WTC11 (cell line): ENCODE data around the gene RNF148. TPM values are rescaled to one million over a fixed set of nuclear protein-coding genes. Genes with fewer than 3 reads are reported as not detected.

Source experiments
- FOXJ3 ChIP-seq: sonication (generic); formaldehyde crosslinking; IDR thresholded peaks from 2 replicates; pipeline ENCODE4 v1.9.0; 2021; ENCODE audit warnings: missing genetic modification reagents, mild to moderate bottlenecking, borderline replicate concordance
- JUN ChIP-seq: sonication (generic); formaldehyde crosslinking; IDR thresholded peaks from 2 replicates; pipeline ENCODE4 v1.8.0; 2023; ENCODE audit warnings: mild to moderate bottlenecking, missing genetic modification reagents
- NFYB ChIP-seq: sonication (generic); formaldehyde crosslinking; conservative IDR thresholded peaks from 2 replicates; pipeline ENCODE4 v1.8.0; 2022; ENCODE audit warnings: low read depth, missing genetic modification reagents
- OVOL2 ChIP-seq: fragments of 250-450 bp; sonication (Bioruptor Pico); IDR thresholded peaks from 2 replicates; pipeline ENCODE4 v1.9.0; 2021; ENCODE audit warnings: mild to moderate bottlenecking, borderline replicate concordance
- ZNF317 ChIP-seq: sonication (generic); formaldehyde crosslinking; IDR thresholded peaks from 2 replicates; pipeline ENCODE4 v1.8.1; 2023; ENCODE audit warnings: low read depth, mild to moderate bottlenecking, moderate library complexity, missing genetic modification reagents, borderline replicate concordance
- ZNF671 ChIP-seq: fragments of 250-450 bp; sonication (Bioruptor Pico); IDR thresholded peaks from 2 replicates; pipeline ENCODE4 v1.8.0; 2021; ENCODE audit warnings: mild to moderate bottlenecking
- total RNA-seq: library from RNA; stranded (reverse); gene quantifications from 3 replicates; pipeline ENCODE4 v1.2.3, GENCODE V29; 2021
- TF ChIP-seq, protein P1 (sequence below): sonication (generic); formaldehyde crosslinking; IDR thresholded peaks from 2 replicates; pipeline ENCODE4 v1.8.0; 2022; ENCODE audit warnings: missing genetic modification reagents
- TF ChIP-seq, protein P2 (sequence below): sonication (generic); formaldehyde crosslinking; IDR thresholded peaks from 2 replicates; pipeline ENCODE4 v1.8.1; 2022; ENCODE audit warnings: mild to moderate bottlenecking, moderate library complexity, missing genetic modification reagents
- TF ChIP-seq, protein P3 (sequence below): sonication (generic); formaldehyde crosslinking; IDR thresholded peaks from 2 replicates; pipeline ENCODE4 v1.8.1; 2022; ENCODE audit warnings: low read depth, missing genetic modification reagents, borderline replicate concordance
- TF ChIP-seq, protein P4 (sequence below): sonication (generic); formaldehyde crosslinking; IDR thresholded peaks from 2 replicates; pipeline ENCODE4 v1.8.0; 2023; ENCODE audit warnings: missing genetic modification reagents, mild to moderate bottlenecking, borderline replicate concordance
- TF ChIP-seq, protein P5 (sequence below): sonication (generic); formaldehyde crosslinking; IDR thresholded peaks from 2 replicates; pipeline ENCODE4 v1.8.1; 2023; ENCODE audit warnings: mild to moderate bottlenecking, missing genetic modification reagents, moderate library complexity
- TF ChIP-seq, protein P6 (sequence below): sonication (generic); formaldehyde crosslinking; IDR thresholded peaks from 2 replicates; pipeline ENCODE4 v1.8.1; 2022; ENCODE audit warnings: low read depth, mild to moderate bottlenecking, moderate library complexity, missing genetic modification reagents, borderline replicate concordance
- TF ChIP-seq, protein P7 (sequence below): sonication (generic); formaldehyde crosslinking; IDR thresholded peaks from 2 replicates; pipeline ENCODE4 v1.8.0; 2022; ENCODE audit warnings: mild to moderate bottlenecking, missing genetic modification reagents

The RNF148 gene
- total RNA-seq, 1 experiment from 2014 or later = 0.17 TPM

DNA sequence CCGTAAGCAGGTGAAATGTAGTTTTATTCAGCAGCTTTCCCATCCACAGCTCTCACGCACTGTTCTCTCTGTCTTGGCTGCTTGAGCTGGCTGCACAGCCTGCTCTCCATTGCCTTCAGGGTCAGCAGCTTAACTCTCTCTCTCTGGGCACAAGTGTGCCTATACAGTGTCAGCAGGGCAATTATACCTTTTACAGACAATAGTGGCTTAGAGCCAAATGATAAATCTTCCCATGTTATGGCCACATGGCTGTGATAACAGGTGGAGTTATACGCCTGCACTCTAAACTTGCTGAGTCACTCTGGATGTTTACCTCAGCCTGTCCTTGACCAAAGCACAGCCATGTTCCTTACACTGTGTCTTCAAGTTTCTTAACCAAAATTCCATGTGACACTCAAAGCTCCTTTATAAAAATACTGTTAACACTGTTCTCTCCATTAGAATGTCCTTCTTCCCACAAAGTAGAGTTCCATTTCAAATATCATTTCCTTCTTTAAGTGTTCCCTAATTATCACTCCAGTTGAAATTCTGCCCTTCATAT, 9.9 kb downstream of the RNF148 start (continued):
- TF ChIP-seq, protein P1, sequence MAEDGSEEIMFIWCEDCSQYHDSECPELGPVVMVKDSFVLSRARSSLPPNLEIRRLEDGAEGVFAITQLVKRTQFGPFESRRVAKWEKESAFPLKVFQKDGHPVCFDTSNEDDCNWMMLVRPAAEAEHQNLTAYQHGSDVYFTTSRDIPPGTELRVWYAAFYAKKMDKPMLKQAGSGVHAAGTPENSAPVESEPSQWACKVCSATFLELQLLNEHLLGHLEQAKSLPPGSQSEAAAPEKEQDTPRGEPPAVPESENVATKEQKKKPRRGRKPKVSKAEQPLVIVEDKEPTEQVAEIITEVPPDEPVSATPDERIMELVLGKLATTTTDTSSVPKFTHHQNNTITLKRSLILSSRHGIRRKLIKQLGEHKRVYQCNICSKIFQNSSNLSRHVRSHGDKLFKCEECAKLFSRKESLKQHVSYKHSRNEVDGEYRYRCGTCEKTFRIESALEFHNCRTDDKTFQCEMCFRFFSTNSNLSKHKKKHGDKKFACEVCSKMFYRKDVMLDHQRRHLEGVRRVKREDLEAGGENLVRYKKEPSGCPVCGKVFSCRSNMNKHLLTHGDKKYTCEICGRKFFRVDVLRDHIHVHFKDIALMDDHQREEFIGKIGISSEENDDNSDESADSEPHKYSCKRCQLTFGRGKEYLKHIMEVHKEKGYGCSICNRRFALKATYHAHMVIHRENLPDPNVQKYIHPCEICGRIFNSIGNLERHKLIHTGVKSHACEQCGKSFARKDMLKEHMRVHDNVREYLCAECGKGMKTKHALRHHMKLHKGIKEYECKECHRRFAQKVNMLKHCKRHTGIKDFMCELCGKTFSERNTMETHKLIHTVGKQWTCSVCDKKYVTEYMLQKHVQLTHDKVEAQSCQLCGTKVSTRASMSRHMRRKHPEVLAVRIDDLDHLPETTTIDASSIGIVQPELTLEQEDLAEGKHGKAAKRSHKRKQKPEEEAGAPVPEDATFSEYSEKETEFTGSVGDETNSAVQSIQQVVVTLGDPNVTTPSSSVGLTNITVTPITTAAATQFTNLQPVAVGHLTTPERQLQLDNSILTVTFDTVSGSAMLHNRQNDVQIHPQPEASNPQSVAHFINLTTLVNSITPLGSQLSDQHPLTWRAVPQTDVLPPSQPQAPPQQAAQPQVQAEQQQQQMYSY = no peak
- TF ChIP-seq, protein P2, sequence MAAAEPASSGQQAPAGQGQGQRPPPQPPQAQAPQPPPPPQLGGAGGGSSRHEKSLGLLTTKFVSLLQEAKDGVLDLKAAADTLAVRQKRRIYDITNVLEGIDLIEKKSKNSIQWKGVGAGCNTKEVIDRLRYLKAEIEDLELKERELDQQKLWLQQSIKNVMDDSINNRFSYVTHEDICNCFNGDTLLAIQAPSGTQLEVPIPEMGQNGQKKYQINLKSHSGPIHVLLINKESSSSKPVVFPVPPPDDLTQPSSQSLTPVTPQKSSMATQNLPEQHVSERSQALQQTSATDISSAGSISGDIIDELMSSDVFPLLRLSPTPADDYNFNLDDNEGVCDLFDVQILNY (CRISPR knock-in tag) = no peak
- TF ChIP-seq, protein P3, sequence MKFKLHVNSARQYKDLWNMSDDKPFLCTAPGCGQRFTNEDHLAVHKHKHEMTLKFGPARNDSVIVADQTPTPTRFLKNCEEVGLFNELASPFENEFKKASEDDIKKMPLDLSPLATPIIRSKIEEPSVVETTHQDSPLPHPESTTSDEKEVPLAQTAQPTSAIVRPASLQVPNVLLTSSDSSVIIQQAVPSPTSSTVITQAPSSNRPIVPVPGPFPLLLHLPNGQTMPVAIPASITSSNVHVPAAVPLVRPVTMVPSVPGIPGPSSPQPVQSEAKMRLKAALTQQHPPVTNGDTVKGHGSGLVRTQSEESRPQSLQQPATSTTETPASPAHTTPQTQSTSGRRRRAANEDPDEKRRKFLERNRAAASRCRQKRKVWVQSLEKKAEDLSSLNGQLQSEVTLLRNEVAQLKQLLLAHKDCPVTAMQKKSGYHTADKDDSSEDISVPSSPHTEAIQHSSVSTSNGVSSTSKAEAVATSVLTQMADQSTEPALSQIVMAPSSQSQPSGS = no peak
- TF ChIP-seq, protein P4, sequence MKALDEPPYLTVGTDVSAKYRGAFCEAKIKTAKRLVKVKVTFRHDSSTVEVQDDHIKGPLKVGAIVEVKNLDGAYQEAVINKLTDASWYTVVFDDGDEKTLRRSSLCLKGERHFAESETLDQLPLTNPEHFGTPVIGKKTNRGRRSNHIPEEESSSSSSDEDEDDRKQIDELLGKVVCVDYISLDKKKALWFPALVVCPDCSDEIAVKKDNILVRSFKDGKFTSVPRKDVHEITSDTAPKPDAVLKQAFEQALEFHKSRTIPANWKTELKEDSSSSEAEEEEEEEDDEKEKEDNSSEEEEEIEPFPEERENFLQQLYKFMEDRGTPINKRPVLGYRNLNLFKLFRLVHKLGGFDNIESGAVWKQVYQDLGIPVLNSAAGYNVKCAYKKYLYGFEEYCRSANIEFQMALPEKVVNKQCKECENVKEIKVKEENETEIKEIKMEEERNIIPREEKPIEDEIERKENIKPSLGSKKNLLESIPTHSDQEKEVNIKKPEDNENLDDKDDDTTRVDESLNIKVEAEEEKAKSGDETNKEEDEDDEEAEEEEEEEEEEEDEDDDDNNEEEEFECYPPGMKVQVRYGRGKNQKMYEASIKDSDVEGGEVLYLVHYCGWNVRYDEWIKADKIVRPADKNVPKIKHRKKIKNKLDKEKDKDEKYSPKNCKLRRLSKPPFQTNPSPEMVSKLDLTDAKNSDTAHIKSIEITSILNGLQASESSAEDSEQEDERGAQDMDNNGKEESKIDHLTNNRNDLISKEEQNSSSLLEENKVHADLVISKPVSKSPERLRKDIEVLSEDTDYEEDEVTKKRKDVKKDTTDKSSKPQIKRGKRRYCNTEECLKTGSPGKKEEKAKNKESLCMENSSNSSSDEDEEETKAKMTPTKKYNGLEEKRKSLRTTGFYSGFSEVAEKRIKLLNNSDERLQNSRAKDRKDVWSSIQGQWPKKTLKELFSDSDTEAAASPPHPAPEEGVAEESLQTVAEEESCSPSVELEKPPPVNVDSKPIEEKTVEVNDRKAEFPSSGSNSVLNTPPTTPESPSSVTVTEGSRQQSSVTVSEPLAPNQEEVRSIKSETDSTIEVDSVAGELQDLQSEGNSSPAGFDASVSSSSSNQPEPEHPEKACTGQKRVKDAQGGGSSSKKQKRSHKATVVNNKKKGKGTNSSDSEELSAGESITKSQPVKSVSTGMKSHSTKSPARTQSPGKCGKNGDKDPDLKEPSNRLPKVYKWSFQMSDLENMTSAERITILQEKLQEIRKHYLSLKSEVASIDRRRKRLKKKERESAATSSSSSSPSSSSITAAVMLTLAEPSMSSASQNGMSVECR (CRISPR knock-in tag) = no peak
- TF ChIP-seq, protein P5, sequence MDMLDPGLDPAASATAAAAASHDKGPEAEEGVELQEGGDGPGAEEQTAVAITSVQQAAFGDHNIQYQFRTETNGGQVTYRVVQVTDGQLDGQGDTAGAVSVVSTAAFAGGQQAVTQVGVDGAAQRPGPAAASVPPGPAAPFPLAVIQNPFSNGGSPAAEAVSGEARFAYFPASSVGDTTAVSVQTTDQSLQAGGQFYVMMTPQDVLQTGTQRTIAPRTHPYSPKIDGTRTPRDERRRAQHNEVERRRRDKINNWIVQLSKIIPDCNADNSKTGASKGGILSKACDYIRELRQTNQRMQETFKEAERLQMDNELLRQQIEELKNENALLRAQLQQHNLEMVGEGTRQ (CRISPR knock-in tag) = no peak
- TF ChIP-seq OVOL2 (CRISPR knock-in tag) (no peak), ZNF671 (no peak), NFYB (CRISPR knock-in tag) (no peak), ZNF317 (CRISPR knock-in tag) (no peak), FOXJ3 (CRISPR knock-in tag) (no peak), JUN (CRISPR knock-in tag) (no peak)
- TF ChIP-seq, protein P6, sequence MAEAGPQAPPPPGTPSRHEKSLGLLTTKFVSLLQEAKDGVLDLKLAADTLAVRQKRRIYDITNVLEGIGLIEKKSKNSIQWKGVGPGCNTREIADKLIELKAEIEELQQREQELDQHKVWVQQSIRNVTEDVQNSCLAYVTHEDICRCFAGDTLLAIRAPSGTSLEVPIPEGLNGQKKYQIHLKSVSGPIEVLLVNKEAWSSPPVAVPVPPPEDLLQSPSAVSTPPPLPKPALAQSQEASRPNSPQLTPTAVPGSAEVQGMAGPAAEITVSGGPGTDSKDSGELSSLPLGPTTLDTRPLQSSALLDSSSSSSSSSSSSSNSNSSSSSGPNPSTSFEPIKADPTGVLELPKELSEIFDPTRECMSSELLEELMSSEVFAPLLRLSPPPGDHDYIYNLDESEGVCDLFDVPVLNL (CRISPR knock-in tag) = no peak
- TF ChIP-seq, protein P7, sequence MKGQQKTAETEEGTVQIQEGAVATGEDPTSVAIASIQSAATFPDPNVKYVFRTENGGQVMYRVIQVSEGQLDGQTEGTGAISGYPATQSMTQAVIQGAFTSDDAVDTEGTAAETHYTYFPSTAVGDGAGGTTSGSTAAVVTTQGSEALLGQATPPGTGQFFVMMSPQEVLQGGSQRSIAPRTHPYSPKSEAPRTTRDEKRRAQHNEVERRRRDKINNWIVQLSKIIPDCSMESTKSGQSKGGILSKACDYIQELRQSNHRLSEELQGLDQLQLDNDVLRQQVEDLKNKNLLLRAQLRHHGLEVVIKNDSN (CRISPR knock-in tag) = no peak
